Measurements from ENCODE around the gene RNF4. TPM values are rescaled to one million over a fixed set of nuclear protein-coding genes. Genes with fewer than 3 reads are reported as not detected.

RNF4 gene
- total RNA-seq, 1 donor from 2014 or later, result 63.8 TPM

DNA sequence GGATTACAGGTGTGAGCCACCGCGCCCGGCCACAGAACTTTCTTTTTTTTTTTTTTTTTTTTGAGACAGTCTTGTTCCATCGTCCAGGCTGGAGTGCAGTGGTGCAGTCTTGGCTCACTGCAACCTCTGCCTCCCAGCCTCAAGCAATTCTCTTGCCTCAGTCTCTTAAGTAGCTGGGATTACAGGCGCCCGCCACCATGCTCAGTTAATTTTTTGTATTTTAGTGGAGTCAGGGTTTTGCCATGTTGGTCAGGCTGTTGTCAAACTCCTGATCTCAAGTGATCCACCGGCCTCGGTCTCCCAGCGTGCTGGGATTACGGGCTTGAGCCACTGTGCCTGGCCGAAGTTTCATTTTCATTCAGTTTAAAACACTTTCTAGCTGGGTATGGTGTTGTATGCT is 83.9 kb downstream of the RNF4 start:
- Mint-ChIP-seq H3K36me3 (no peaks in the 10 kb centered on the region), H3K27ac (no peak overlapping the region), H3K9me3 (no peaks in the 10 kb centered on the region), H3K4me1 (peaks cover 6% of the 10 kb centered on the region), H3K4me3 (no peak overlapping the region), H3K27me3 (ENCODE audit: low read depth) (no peaks in the 10 kb centered on the region)
- no peak for TF ChIP-seq CTCF (IDR thresholded peaks at IDR 0.05; ENCODE audit: unreplicated experiment)
- no peak for DNase-seq (ENCODE audit: low spot score in 2 of 2, unreplicated experiment in 2 of 2)

- DNase-seq (ENCODE audit: low spot score in 2 of 2, unreplicated experiment in 2 of 2), result no peak
- Mint-ChIP-seq H3K9me3 (no peaks in the 10 kb centered on the region), H3K36me3 (peaks cover 5% of the 10 kb centered on the region), H3K4me1 (no peaks in the 10 kb centered on the region), H3K27ac (no peak overlapping the region), H3K27me3 (ENCODE audit: low read depth) (no peaks in the 10 kb centered on the region), H3K4me3 (no peak overlapping the region)
- no peak for TF ChIP-seq CTCF (IDR thresholded peaks at IDR 0.05; ENCODE audit: unreplicated experiment)
Observed at GRCh38 chr4:2558301-2558700, 89.4 kb downstream of the RNF4 start.

- Mint-ChIP-seq H3K9me3 (no peaks in the 10 kb centered on the region), H3K4me1 (peaks cover 4% of the 10 kb centered on the region), H3K27me3 (ENCODE audit: low read depth) (no peaks in the 10 kb centered on the region), H3K4me3 (no peak overlapping the region), H3K36me3 (peaks cover 10% of the 10 kb centered on the region), H3K27ac (peak overlapping the region; percentile 27)
- TF ChIP-seq CTCF (IDR thresholded peaks at IDR 0.05; ENCODE audit: unreplicated experiment), result no peak
- no peak for DNase-seq (ENCODE audit: low spot score in 2 of 2, unreplicated experiment in 2 of 2)
Observed at GRCh38 chr4:2560167-2560566, 91.3 kb downstream of the RNF4 start.

Other genes starting within 250 kb of the RNF4 start
- gene HAUS3, start 227.0 kb upstream of the RNF4 start, total RNA-seq, result 15.4 to 16.9 TPM (median 16.6 TPM) in 3 replicates
- 3.7 to 5.8 TPM (median 4.5 TPM) in 3 replicates for gene POLN, start 227.0 kb upstream of the RNF4 start, total RNA-seq
- 95.2 to 104 TPM (median 99.4 TPM) in 3 replicates for gene MXD4, start 207.0 kb upstream of the RNF4 start, total RNA-seq
- gene ZFYVE28, start 50.5 kb upstream of the RNF4 start, total RNA-seq, result 0.38 to 0.51 TPM (median 0.45 TPM) in 3 replicates
- gene CFAP99, start 50.2 kb upstream of the RNF4 start, total RNA-seq, result 0.11 TPM in 1 of 3 replicates, not detected in the others
- gene FAM193A, start 67.5 kb downstream of the RNF4 start, total RNA-seq, result 44.3 to 48.1 TPM (median 44.5 TPM) in 3 replicates

All from mesothelial cell of epicardium (in vitro differentiated cells).